HG03520 (cell line): ENCODE data around the gene TMEM255B.
"Not testable (repeated sequence)": the region's sequence is repeated elsewhere in the genome, so short reads cannot be mapped to it uniquely, and the experiment has no call there.

Experiments
- ATAC-seq: cut with Tn5 transposase; IDR thresholded peaks from one replicate; pipeline ENCODE4 v1.9.1; 2021; ENCODE audit warnings: mild to moderate bottlenecking, moderate library complexity; ENCODE audit not compliant: unreplicated experiment

The TMEM255B gene

DNA sequence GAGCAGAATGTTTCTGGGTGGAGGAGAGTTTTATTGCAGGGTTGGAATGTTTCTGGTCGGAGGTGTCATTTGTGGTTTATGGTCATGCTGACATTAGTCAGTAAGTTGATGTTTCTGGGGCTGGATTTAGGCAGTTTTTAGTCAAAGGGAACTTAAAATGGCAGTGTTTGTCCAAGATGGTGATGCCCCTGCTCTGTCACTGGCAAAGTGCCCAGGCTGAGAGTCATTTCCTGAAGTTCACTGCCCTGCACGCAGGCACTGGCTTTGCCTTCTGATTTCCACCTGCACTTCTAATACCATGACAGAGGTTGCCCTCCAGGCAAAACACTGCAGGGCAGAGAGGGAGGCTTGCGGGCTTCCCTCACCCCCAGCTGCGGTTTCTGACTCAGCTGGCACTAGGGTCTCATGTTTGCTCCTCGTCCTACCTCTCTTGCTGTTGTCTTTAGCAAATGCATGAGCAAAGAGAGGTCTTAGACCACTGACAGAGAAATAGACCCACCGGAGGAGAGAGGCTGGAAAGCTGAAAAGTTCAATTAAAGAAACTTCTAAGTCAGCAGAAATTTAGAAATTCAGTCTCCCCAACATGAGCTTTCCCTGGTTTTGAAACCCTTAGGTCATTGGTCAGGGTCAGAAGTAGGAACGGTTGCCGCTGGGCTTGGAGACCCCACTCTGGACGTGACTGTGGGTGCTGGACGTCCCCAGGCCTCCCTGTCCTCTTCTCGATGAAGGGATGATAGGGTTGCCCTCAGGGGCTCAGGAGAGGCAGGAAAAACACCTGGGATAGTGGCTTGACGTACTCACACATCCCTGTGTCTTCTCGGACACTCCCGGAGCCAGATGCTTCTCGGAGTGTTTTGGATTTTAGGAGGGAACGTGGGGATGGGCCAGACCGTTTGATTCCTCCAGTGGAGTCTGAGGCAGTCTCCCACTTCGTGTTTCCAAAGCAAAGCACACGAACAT, 26.3 kb downstream of the TMEM255B start:
- no peak for ATAC-seq

DNA sequence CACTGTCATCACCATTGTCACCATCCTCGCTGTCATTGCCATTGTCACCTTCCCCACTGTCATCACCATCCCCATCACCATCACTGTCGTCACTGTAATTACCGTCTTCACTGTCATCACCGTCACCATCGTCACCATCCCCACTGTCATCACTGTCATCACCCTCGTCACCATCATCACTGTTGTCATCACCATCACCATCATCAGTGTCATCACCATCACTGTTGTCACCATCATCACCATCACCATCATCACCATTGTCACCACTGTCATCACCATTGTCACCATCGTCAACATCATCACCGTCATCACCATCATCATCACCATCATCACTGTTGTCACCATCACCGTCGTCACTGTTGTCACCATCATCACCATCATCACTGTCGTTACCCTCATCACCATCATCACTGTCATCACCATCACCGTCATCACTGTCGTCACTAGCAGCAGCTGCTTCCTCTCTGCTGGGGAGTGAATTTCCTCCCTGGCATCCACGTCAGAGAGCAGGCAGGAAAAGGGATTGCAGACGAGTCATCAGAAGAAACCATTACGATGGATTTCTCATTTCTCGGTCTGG, 27.3 kb downstream of the TMEM255B start:
- no peak for ATAC-seq

DNA sequence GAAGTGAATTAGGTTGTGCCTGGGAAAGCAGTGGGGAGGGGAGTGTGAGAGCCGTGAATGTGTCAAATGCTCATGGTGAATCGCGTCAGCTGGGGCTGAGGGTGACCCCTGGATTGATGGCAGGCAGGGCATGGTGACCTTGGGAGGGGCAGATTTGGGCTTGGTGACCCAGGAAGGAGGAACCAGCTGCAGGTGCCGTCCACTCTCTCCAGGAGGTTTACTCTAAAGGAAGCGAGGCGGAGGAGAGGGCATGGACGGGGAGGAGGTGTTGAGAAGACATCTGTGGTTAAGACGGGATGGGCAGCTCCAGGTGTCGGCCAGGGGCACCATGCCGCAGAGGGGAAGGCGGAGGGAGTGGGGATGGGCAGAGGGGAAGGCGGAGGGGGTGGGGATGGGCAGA, 28.7 kb downstream of the TMEM255B start:
- ATAC-seq = no peak

DNA sequence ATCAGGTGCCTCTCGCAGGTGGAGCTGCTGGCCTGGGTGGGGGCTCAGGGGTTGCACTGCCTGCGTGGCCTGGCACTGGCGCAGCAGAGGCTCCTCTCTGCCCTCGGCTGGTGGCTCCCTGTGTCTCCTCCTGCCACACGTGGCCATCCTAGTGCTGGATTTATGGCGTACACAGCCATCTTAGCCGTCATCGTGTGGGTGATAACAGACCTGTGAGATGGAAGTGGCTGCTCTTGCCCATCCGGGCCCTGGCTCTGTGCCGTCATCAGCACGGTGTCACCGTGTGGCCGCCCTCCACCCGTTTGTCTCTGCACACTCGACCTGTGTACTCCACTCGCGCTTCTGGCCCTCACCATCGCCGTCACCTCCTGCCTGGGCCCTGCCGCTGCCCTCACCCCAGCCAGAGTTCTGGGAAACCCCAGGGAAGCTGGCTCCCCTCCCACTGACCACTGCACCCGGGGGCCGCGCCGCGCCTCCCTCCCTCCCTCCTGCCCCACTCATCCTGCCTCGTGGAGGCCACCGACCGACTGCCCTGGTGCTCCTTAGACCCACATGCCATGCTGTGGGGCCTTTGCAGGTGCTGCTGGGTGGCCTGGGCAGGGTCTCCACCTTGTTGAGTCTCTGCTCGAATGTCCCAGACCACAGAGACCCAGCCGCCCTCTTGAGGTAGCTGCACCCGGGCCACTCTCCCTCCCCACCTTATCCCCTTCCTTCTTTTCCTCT, 29.5 kb downstream of the TMEM255B start:
- ATAC-seq = no peak

DNA sequence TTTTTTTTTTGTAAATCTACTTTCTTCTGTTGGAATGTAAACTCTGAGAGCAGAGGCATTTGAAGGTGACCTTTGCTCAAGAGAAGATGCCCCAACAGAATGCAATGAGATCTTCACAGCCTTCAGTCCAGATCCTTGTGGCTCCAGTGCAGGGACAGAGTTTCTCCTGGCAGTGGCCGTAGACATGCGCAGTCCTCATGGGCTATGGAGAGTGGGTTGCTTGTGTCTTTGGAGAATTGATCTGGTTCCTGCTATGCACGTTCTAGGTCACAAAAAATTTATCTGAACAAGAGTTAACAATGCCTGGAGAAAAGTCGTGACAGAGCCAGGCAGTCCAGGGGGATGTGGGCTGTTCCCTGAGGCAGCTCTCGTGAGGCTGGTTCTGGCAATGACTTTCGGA, 30.1 kb downstream of the TMEM255B start:
- no peak for ATAC-seq

DNA sequence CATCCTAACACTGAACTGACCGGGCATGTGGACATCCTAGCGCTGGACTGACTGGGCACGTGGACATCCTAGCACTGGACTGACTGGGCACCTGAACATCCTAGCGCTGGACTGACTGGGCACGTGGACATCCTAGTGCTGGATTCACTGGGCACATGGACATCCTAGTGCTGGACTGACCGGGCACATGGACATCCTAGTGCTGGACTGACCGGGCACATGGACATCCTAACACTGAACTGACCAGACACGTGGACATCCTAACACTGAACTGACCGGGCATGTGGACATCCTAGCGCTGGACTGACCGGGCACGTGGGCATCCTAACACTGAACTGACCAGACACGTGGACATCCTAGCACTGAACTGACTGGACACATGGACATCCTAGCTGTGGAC, 30.9 kb downstream of the TMEM255B start:
- ATAC-seq = not testable (repeated sequence)

DNA sequence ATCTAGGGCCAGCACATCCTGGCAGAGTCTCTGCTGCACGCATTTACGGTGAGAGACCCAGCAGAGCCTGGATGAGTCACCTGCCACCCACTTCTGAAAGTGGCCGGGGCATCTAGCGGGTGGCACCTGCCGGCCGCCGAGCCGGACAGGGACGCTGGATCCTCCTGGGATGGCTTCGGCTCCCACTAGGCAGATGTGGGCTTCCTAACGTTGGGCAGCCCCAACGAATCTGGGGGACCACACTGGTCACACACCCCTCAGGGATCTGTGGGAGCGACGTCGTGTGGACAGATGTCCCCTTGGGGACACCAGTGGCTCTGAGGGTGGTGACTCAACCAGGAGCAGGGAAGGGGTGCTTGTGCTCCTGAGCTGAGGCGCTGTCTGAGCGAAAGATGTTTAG, 32.2 kb downstream of the TMEM255B start:
- ATAC-seq = no peak

DNA sequence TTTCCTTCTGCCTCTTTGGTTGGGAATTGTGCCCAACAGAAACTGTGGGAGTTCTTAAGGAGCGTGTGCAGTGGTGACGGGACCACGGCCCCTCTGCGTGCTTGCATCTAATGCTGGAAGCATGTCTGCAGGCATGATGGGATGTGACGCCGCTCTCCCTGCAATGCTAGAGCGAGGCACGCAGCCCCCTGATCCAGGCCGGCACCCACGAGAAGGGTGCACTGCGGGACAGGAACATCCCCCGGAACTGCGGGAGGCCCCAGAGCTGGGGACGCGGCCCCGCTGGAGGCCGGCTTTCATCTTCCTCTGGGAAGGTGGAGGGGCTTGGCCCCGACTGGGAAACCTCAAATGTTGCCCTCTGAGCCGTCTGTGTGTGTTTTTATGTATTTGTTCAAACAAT, 32.7 kb downstream of the TMEM255B start:
- ATAC-seq = no peak

DNA sequence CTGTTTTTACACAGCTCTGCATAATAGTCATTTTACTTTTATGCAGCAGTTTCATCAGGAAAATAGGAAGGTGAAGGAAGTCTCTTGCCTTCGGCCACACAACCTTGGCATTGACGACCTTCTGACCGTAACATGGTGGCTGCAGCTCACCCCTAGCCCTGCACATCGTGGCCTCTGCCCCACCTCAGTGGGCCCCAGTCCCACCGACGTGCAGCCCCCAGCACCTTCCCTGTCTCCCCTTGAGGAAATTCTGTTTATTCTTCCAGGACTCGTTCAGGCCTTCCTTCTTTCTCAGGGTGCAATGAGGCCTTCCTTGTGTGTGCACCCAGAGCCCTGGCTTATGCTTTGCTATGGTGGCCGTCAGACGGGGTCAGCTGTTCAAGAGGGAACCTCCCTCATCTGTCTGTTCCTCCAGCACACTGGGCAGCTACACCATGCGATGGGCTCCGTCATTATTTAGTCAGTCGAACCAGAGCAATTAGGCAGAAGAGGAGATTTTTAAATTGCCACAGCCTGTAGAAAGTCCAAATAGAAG, 33.3 kb downstream of the TMEM255B start:
- ATAC-seq = no peak

DNA sequence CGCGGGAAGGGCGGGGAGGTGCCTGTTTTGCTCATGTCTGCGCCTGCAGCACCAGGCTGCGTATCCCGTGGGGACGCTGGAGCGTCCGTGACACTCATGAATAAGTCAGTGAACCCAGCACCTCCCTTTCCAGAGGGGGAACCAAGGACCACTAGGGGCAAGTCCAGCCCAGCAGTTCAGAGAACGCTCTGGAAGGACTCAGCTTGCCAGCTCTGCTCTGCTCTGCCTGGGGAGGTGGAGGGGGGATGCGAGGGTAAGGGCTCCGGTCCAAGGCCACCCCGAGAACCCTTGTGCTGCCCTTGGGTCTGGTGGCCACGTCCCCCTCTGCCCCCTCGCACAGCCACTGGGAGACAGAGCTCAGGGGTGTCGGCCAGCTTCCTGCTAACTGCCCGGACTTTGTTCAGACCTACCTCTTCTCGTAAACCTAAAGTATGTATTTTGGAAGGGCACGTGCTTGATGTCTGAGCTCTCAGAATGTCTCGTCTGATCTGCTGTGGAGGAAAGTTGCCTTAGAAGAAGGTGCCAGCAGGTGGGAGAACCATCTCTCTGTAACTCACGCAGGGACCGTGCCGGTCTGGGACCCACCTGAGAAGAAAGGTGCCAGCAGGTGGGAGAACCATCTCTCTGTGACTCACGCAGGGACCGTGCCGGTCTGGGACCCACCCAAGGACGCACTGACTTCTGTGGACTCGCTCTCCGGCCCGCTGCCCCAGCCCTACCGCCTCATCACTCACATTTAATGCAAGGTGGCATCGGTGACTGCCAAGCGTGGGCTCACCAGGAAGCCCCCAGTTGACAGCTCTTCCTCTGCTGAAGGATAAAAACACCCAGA, 34.1 kb downstream of the TMEM255B start:
- ATAC-seq = no peak

DNA sequence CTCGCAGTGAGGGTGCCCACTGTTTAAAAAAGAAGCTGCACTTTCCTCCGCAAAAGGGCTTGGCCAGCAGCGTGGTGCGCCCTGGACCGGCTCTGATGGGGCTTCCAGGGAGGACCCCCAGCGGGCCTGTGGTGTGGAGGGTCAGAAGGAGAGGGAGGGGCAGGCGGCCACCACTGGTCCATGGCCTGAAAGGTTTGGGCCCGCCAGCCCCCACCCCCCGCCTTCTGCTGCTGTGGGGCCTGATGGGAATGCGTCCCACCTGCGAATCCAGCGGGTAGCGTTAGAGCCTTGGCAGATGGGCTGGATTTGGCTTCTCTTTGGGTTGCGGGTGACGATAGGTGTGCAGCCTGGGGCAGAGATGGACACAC, 34.7 kb downstream of the TMEM255B start:
- no peak for ATAC-seq

DNA sequence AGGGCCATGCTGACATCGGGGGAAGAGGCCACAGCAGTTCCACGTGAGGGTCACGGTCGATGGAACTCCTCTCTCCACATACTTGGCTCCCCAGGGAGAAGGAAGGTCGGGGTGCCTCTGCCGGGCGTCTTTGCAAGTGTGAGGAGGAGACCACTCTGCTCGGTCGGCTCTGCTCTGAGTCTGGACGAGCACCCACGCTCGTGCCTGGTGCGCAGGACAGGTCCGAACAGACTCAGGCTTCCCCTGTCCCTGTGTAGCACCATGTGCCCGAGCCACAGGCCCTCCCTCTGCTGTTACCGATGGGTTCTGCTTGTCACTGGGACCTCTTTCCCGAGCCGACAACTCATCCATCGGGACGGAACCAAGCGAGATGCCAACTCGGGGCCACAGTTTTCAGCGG, 35.1 kb downstream of the TMEM255B start:
- no peak for ATAC-seq

DNA sequence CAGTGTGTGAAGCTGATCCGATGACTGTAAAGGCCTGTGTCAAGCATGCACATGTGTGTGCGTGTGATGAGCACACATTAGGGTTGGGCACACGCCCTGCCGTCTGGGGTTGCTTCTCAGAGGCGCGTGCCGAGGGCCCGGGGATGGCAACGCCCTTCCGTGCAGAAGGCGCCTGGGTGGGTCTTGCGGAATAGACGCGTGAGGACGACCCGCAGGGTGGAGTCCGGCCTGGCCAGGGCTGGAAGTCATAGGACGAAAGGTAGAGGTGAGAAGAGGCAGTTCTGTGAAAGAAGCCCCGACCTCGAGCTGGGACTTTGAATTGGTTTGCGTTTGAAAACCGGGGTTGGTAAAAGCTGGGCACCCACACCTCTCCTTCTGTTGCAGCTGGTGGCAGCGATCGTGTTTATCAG, 35.7 kb downstream of the TMEM255B start:
- ATAC-seq = no peak

DNA sequence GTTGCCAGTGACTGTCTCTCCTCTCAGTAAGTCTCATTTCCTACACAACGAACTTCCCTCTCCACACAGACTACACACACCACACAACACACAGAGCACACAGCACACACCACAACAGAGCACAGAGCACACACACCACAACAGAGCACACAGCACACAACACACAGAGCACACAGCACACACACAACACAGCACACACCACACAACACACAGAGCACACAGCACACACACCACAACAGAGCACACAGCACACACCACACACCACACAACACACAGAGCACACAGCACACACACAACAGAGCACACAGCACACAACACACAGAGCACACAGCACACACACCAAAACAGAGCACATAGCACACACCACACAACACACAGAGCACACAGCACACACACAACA, 36.3 kb downstream of the TMEM255B start:
- ATAC-seq = not testable (repeated sequence)

DNA sequence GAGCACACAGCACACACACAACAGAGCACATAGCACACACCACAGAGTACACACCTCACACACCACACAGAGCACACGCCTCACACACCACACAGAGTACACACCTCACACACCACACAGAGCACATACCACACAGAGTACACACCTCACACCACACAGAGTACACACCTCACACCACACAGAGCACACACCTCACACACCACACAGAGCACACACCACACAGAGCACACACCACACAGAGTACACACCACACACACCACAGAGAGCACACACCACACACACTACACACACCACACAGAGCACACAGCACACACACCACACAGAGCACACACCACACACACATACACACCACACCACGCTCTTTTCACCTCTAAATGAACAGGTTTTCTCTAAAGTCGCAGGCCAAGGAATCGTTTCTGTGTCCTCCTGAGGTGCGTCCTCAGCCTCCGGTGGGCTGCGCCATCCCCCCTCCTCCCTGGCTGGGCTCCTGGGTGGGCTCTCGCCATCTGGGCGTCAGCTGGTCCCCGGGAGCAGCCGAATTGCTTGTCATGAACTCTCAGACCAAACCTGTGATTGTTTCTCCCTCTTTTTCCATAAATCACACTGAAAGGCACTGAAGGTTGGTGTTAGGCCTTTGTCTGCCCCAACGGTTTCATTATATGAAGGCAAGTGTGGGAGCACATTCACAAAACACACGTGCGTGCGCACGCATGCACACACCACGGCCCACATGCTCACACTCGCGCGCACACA, 37.4 kb downstream of the TMEM255B start:
- no peak for ATAC-seq

DNA sequence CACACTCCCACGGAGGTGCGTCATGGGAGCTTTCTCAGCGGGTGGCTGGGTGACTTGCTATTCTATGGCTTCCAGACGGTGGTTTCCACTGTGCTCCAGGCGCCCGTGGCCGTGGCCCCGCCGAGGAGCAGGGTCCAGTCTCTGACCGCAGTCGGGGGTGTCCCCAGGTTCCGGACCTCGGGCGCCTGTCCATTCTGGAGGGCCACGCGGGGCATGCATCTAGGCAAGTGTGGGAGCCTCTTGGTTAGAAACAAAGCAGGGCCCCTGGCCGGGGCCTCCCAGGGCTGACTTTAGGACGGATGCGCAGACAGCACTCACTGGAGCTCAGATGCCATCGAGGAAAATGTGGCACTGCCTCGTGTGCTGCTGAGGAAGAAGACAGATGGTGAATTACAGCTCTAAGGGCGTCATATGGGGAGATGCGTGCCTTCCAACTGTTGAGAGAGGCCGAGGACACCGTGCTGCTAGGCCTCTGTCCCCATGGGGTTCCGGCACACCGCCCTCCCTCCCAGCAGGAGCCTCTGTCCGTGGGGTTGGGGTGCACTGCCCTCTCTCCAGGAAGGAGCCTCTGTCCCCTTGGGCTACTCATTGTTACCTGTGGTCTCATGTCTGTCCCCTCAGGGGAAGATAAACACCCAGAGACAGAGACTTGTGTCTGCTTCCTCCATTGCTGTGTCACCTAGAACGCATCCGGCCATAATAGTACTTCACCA, 38.1 kb downstream of the TMEM255B start:
- no peak for ATAC-seq

DNA sequence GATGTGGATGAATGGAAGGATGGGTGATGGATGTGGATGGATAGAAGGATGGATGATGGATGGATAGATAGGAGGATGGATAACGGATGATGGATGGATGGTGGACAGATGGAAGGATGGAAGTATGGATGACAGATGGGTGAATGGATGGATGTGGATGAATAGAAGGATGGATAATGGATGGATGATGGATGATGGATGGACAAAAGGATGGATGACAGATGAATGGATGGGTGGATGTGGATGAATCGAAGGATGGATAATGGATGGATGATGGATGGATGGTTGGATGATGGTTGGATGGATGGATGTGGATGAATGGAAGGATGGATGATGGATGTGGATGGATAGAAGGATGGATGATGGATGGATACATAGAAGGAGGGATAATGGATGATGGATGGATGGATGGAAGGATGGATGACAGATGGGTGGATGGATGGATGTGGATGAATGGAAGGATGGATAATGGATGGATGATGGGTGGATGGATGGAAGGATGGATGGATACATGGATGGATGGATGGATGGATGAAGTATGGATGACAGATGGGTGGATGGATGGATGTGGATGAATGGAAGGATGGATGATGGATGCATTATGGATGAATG, 39.3 kb downstream of the TMEM255B start:
- ATAC-seq = no peak

DNA sequence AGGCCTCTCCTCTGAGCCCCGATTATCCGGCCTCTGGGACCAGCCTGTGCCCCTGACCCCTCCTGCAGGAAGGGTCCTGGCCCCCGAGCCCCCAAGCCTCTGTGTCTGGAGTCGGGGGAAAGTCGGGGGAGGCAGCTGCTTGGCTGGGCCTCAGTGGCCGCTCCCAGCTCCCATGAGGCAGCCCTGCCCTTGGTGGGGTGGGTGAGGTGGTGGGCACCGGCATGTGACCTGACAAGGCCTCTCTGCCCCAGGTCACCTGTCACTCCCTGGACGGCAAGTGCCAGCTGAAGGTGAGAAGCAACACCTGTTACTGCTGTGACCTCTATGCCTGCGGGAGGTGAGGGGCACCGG, 41.5 kb downstream of the TMEM255B start:
- ATAC-seq = no peak
